ENCODE measurements around the gene SLC7A14.

DNA sequence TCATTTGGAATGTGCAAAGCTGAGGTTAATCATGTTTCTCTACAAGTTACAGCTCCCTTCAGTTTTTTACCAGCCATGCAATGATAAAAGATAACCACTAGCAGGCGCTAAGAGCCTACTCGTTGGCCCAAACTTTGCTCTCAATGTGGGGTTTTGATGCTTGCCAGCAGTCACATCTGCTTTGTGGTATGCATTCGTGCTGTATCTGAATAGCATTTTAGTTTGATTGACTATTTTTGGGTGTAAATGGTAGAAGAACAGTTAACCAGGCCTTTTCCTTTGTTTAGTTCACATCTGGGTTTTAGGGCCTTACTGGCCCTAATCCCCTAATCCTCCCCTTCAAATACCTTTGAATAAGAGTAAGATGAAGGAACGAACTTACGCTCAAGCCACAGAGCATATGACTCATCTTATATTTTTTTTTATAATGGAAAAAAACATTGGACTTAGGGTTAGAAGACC is 171.6 kb downstream of the SLC7A14 start:
- TF ChIP-seq EZH2 (IDR thresholded peaks at IDR 0.05), result no peak
- TF ChIP-seq POLR2AphosphoS5 (IDR thresholded peaks at IDR 0.05; ENCODE audit: borderline replicate concordance, low read depth, low read length), result no peak
- no peak for TF ChIP-seq FOXP2 (optimal IDR thresholded peaks at IDR 0.05; ENCODE audit: control extremely low read depth, extremely low read length, insufficient read depth)
